Esophagus squamous epithelium (tissue), 5 donors: ENCODE measurements around the gene COX8C. TPM values are rescaled to one million over a fixed set of nuclear protein-coding genes. Genes with fewer than 3 reads are reported as not detected.

Experiments used
- DNase-seq: peaks from one replicate; lab custom pipeline; 2025; lab: John Stamatoyannopoulos, UW
- H3K27ac ChIP-seq, 4 donors: fragments of 200-600 bp; sonication (generic); one replicate each; pipeline ENCODE4 v1.5.1; 2016 to 2019; ENCODE audit warnings: mild to moderate bottlenecking in 1 of 4
- H3K27me3 ChIP-seq, 4 donors: fragments of 200-600 bp; sonication (generic); 1 replicate in 3 of 4; 2 replicates in 1 of 4; pipeline versions ENCODE4 v1.5.1 to v1.6.0; 2017 to 2021; ENCODE audit warnings: antibody characterized with exemption in 1 of 4
- H3K36me3 ChIP-seq, 3 donors: fragments of 200-600 bp; sonication (generic); one replicate each; pipeline ENCODE4 v1.5.1; 2016 to 2019
- H3K4me1 ChIP-seq, 3 donors: fragments of 200-600 bp; sonication (generic); one replicate each; pipeline ENCODE4 v1.5.1; 2017 to 2019
- H3K4me3 ChIP-seq, 4 donors: fragments of 200-600 bp; sonication (generic); 1 replicate in 3 of 4; 2 replicates in 1 of 4; pipeline ENCODE4 v1.5.1; 2016 to 2019; ENCODE audit warnings: mild to moderate bottlenecking in 2 of 4, moderate library complexity in 1 of 4
- H3K9me3 ChIP-seq, 3 donors: fragments of 200-600 bp; sonication (generic); one replicate each; pipeline ENCODE4 v1.5.1; 2016 to 2019
- POLR2A ChIP-seq, 4 donors: fragments of 450-650 bp; IDR thresholded peaks; one replicate each; pipeline ENCODE4 v1.6.1; 2017; ENCODE audit warnings: antibody characterized with exemption in 4 of 4, mild to moderate bottlenecking in 4 of 4, moderate library complexity in 3 of 4
- WGBS, 2 donors: methylation state at CpG; one replicate each; pipeline ENCODE4 v1.1.5; 2018; 5-methylcytosine and 5-hydroxymethylcytosine counted together
- intact Hi-C: fragments of 100-400 bp; cut with DNase I; formaldehyde crosslinking; loops from one replicate; pipeline ENCODE4 v1.15.0; 2022
- total RNA-seq, 4 donors: library from RNA; depleted of rRNA; stranded (reverse); fragments of >200 nt; gene quantifications; one replicate each; pipeline ENCODE4 v1.1.0, GENCODE V29; 2016
- TF ChIP-seq, protein P1 (sequence below), 6 experiments: fragments of 450-650 bp in 4 of 6; fragments of 200-600 bp in 2 of 6; sonication (generic) in 2 of 6; IDR thresholded peaks; one replicate each; pipeline ENCODE4 v1.5.1; 2016 to 2019; ENCODE audit warnings: antibody characterized with exemption in 6 of 6, mild to moderate bottlenecking in 4 of 6, moderate library complexity in 4 of 6
- donor health status: DM: yes; HTN: yes; CAD: no.

COX8C gene
- total RNA-seq, 4 donors from 2014 or later, result not detected

DNA sequence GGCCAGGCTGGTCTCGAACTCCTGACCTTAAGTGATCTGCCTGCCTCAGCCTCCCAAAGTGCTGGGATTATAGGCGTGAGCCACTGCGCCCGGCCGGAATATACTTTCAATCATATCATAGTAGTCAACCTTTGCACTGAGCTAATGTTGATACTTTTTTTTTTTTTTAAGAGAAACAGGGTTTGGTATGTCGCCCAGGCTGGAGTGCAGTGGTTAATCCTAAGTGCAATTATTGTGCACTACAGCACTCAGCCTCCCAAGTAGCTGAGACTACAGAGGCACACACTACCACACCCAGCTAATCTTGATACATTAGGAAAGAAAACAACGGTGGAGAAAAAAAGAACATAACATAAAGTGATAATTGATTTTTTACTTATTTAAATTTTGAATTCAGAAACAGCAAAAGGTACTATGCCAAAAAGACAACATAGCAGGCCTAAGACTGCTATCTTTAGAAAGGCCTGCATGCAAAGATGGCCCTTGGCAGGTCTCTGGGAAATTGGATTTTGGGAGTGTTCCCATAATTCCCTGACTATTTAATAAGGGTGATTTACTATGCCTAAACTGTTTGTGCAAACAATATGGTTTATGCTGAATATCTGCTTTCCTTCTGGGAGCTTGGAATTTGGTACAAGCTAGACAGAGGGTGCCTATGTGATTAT lies 29.6 kb upstream of the COX8C start:
- Histone ChIP-seq H3K27me3 (no peaks in the 10 kb centered on the region), H3K27ac (peak overlapping the region in 1 of 4 donors; percentile 46), H3K36me3 (no peaks in the 10 kb centered on the region), H3K9me3 (no peaks in the 10 kb centered on the region), H3K4me1 (peaks cover 5 to 50% (median 14%) of the 10 kb centered on the region in 3 donors), H3K4me3 (no peak overlapping the region)
- DNase-seq, result no peak
- intact Hi-C loops, result no loop called here
- WGBS, 2 donors, result 87% methylated on average over 6 to 7 of the region's 7 CpGs
- TF ChIP-seq, protein P1, sequence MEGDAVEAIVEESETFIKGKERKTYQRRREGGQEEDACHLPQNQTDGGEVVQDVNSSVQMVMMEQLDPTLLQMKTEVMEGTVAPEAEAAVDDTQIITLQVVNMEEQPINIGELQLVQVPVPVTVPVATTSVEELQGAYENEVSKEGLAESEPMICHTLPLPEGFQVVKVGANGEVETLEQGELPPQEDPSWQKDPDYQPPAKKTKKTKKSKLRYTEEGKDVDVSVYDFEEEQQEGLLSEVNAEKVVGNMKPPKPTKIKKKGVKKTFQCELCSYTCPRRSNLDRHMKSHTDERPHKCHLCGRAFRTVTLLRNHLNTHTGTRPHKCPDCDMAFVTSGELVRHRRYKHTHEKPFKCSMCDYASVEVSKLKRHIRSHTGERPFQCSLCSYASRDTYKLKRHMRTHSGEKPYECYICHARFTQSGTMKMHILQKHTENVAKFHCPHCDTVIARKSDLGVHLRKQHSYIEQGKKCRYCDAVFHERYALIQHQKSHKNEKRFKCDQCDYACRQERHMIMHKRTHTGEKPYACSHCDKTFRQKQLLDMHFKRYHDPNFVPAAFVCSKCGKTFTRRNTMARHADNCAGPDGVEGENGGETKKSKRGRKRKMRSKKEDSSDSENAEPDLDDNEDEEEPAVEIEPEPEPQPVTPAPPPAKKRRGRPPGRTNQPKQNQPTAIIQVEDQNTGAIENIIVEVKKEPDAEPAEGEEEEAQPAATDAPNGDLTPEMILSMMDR (IDR thresholded peaks at IDR 0.05), result no peak
- TF ChIP-seq POLR2A (IDR thresholded peaks at IDR 0.05), result no peak

DNA sequence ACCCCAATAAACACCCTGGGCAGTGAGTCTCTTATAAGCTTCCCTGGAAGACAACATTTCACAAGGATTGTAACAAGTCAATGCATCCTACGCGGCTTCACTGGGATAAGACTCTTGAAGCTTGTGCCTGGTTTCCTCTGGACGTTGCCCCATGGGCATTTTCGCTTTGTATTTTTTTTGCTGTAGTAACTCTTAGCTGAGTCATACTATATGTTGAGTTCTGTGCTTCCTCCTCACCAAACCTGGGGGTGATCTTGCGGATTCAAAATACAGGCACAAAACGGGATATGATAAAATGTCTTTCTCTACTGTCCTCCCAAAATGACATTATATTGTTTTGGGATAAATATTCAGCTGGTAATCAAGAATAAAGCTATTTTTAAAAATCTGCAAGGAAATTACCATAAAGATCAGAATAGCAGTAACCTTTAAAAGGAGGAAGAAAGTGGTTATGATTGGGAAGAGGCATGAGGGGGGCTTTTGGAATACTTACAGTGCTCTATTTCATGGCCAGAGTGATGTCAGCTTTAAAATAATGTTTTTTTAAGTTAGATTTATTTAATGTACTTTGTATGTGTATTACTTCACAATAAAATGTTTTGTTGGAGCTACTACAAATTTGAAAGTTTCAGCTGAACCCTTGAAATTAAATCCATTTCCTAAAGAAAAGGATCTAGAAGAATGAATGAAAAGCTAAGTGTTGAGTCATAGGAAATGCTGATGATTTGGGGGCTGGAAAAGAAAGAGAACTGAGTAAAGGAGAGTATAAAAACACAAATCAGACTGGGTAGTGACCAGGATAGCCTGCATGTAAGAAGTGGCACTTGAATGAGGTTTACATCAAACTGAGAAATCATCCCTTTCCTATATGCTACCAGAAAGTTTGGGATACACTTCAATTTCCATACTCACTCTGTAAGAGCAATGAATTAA lies 28.8 kb upstream of the COX8C start:
- H3K4me3 ChIP-seq, result no peak overlapping the region
- H3K27ac ChIP-seq, result peak overlapping the region in 1 of 4 donors; percentile 46
- WGBS, 2 donors, result 43 to 56% methylated on average over 6 of the region's 6 CpGs
- TF ChIP-seq POLR2A (IDR thresholded peaks at IDR 0.05), result no peak
- TF ChIP-seq, protein P1 (IDR thresholded peaks at IDR 0.05), result no peak
- H3K36me3 ChIP-seq, result no peaks in the 10 kb centered on the region
- peaks cover 5 to 50% (median 14%) of the 10 kb centered on the region in 3 donors for H3K4me1 ChIP-seq
- no peaks in the 10 kb centered on the region for H3K9me3 ChIP-seq
- DNase-seq, result no peak
- no peaks in the 10 kb centered on the region for H3K27me3 ChIP-seq
- intact Hi-C loops, result no loop called here

DNA sequence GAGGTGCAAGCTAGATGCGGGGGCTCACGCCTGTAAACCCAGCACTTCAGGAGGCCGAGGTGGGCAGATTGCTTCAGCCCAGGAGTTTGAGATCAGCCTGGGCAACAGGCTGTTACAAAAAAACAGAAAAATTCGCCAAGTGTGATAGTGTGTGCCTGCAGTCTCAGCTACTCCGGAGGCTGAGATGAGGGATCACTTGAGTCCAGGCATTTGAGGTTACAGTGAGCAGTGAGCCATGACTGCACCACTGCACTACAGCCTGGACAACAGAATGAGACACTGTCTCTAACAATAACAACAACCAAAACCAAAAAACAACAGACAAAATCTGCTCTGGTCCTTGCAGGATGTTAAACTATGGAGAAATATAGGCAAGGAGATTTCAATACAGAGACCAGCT lies 28.1 kb upstream of the COX8C start:
- peaks cover 5 to 57% (median 14%) of the 10 kb centered on the region in 3 donors for H3K4me1 ChIP-seq
- WGBS, 2 donors, result 90 to 92% methylated on average over 5 of the region's 5 CpGs
- intact Hi-C loops, result no loop called here
- TF ChIP-seq, protein P1 (IDR thresholded peaks at IDR 0.05), result no peak
- no peak for TF ChIP-seq POLR2A (IDR thresholded peaks at IDR 0.05)
- no peak for DNase-seq
- no peak overlapping the region for H3K4me3 ChIP-seq
- no peaks in the 10 kb centered on the region for H3K27me3 ChIP-seq
- no peak overlapping the region for H3K27ac ChIP-seq
- H3K9me3 ChIP-seq, result no peaks in the 10 kb centered on the region
- H3K36me3 ChIP-seq, result no peaks in the 10 kb centered on the region

DNA sequence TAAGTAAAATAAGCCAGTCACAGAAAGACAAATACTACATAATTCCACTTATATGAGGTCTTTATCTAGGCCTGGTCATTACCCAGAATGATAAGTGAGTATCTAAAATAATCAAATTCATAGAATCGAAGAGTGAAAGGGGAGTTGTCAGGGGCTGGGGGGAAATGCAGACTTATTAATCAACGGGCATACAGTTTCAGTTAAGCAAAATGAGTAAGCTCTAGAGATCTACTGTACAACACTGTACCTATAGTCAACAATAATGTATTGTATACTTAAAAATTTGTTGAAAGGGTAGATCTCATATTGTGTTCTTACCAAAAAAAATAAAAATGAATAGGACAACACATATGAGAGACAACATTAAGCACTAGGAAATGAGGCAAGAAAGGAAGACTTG lies 27.5 kb upstream of the COX8C start:
- TF ChIP-seq, protein P1 (IDR thresholded peaks at IDR 0.05), result no peak
- TF ChIP-seq POLR2A (IDR thresholded peaks at IDR 0.05), result no peak
- H3K4me1 ChIP-seq, result peaks cover 5 to 62% (median 14%) of the 10 kb centered on the region in 3 donors
- no peak overlapping the region for H3K27ac ChIP-seq
- 83 to 87% methylated on average over 2 of the region's 2 CpGs for WGBS, 2 donors
- H3K4me3 ChIP-seq, result no peak overlapping the region
- H3K36me3 ChIP-seq, result no peaks in the 10 kb centered on the region
- H3K27me3 ChIP-seq, result no peaks in the 10 kb centered on the region
- intact Hi-C loops, result no loop called here
- no peaks in the 10 kb centered on the region for H3K9me3 ChIP-seq
- no peak for DNase-seq

DNA sequence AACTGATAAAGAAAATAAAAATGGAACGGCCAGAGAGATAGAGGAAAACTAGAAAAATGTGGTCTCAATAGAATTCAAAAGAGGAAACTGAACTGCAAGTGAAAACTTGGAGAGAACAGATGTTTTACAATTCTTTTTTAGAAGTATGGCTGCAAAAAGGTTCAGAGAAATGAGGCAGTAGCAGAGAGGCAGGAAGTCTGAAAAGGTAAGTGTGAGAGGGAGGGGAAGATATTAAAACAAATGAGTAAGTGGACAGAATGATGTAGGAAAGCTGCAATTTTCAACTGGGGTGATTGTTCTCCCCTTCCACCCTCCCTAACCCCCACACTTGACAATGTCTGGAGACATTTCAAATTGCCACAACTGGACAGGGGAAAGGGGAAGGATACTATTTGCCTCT lies 27.0 kb upstream of the COX8C start:
- 50 to 63% methylated on average over 1 of the region's 1 CpG for WGBS, 2 donors
- no peaks in the 10 kb centered on the region for H3K27me3 ChIP-seq
- peaks cover 5 to 66% (median 14%) of the 10 kb centered on the region in 3 donors for H3K4me1 ChIP-seq
- no peak overlapping the region for H3K27ac ChIP-seq
- TF ChIP-seq POLR2A (IDR thresholded peaks at IDR 0.05), result no peak
- TF ChIP-seq, protein P1 (IDR thresholded peaks at IDR 0.05), result no peak
- H3K9me3 ChIP-seq, result no peaks in the 10 kb centered on the region
- no peaks in the 10 kb centered on the region for H3K36me3 ChIP-seq
- intact Hi-C loops, result no loop called here
- DNase-seq, result no peak
- no peak overlapping the region for H3K4me3 ChIP-seq
